Measurements from ENCODE around the gene SPTBN2. TPM values are rescaled to one million over a fixed set of nuclear protein-coding genes. Genes with fewer than 3 reads are reported as not detected.
A peak's percentile ranks its signal among the peaks of the same experiment; 100 is the strongest.

The SPTBN2 gene
- total RNA-seq, 2 donors from 2014 or later = 1.2 to 5.6 TPM

GRCh38 chr11:66638177-66639065 lies 90.6 kb downstream of the SPTBN2 start, which contains the start of gene RBM4:
Gene RBM4, plus strand, starts transcription at chr11:66638703. Its CDS starts 1,009 bp downstream, at chr11:66639712.
- Histone ChIP-seq H3K4me3 (peak within 1 kb of the TSS; percentile 93), H3K4me1 (ENCODE audit: control insufficient read depth in 1 of 2, low read depth in 2 of 2) (peaks cover 39 to 57% of the 10 kb centered on the region in 2 donors), H3K27me3 (replicated peaks; ENCODE audit: insufficient read depth) (no peaks in the 10 kb centered on the region), H3K9me3 (no peaks in the 10 kb centered on the region), H3K36me3 (peaks cover 6% of the 10 kb centered on the region), H3K27ac (peak within 1 kb of the TSS; percentile 75 to 77)
- no peak for TF ChIP-seq CTCF (IDR thresholded peaks at IDR 0.05)
- DNase-seq (ENCODE audit: low spot score) (peak; percentile 92), ATAC-seq (ENCODE audit: insufficient number of reproducible peaks, low FRiP score, low read depth) (peak; percentile 99)

GRCh38 chr11:66637557-66638176 lies 91.3 kb downstream of the SPTBN2 start:
- Histone ChIP-seq H3K4me3 (peak overlapping the region; percentile 93), H3K27ac (peak overlapping the region; percentile 63 to 77), H3K9me3 (no peaks in the 10 kb centered on the region), H3K4me1 (ENCODE audit: control insufficient read depth in 1 of 2, low read depth in 2 of 2) (peaks cover 34 to 49% of the 10 kb centered on the region in 2 donors), H3K27me3 (replicated peaks; ENCODE audit: insufficient read depth) (no peaks in the 10 kb centered on the region), H3K36me3 (peaks cover 3% of the 10 kb centered on the region)
- DNase-seq (ENCODE audit: low spot score) (no peak), ATAC-seq (ENCODE audit: insufficient number of reproducible peaks, low FRiP score, low read depth) (no peak)
- TF ChIP-seq CTCF (IDR thresholded peaks at IDR 0.05) = no peak

GRCh38 chr11:66636411-66636810 lies 92.6 kb downstream of the SPTBN2 start:
- Histone ChIP-seq H3K4me1 (ENCODE audit: control insufficient read depth in 1 of 2, low read depth in 2 of 2) (peaks cover 22 to 37% of the 10 kb centered on the region in 2 donors), H3K27ac (no peak overlapping the region), H3K4me3 (no peak overlapping the region), H3K9me3 (no peaks in the 10 kb centered on the region), H3K36me3 (peaks cover 3% of the 10 kb centered on the region), H3K27me3 (replicated peaks; ENCODE audit: insufficient read depth) (no peaks in the 10 kb centered on the region)
- TF ChIP-seq CTCF (IDR thresholded peaks at IDR 0.05) = no peak
- DNase-seq (ENCODE audit: low spot score) = no peak
- ATAC-seq (ENCODE audit: insufficient number of reproducible peaks, low FRiP score, low read depth) = no peak

Other genes starting within 250 kb of the SPTBN2 start
- gene DPP3, start 248.8 kb downstream of the SPTBN2 start, total RNA-seq = 10 to 100 TPM; 20.2 to 22.2 TPM
- gene BBS1, start 218.6 kb downstream of the SPTBN2 start, total RNA-seq = 100 to 1,000 TPM in 1 of 2 donors, 10 to 100 TPM in 1; 90.3 to 114 TPM
- gene ZDHHC24, start 183.2 kb downstream of the SPTBN2 start, total RNA-seq = 10 to 100 TPM; 10.2 to 15.7 TPM
- not detected for gene ACTN3, start 182.3 kb downstream of the SPTBN2 start, total RNA-seq
- gene CTSF, start 160.6 kb downstream of the SPTBN2 start, total RNA-seq = 100 to 1,000 TPM; 122 to 195 TPM
- gene CCDC87, start 136.2 kb downstream of the SPTBN2 start, total RNA-seq = under 1 TPM in 1 of 2 donors, not detected in 1; 0.68 TPM
- gene CCS, start 136.0 kb downstream of the SPTBN2 start, total RNA-seq = 10 to 100 TPM; 19.9 to 20.8 TPM
- 10 to 100 TPM; 72.7 to 99.8 TPM for gene RBM14, start 112.6 kb downstream of the SPTBN2 start, total RNA-seq
- 10 to 100 TPM; 61.2 to 84.0 TPM for gene RBM4, start 90.5 kb downstream of the SPTBN2 start, total RNA-seq
- 1 to 10 TPM; 8.9 to 9.2 TPM for gene RBM4B, start 51.3 kb downstream of the SPTBN2 start, total RNA-seq
- gene RCE1, start 114.2 kb upstream of the SPTBN2 start, total RNA-seq = 10 to 100 TPM; 11.9 to 17.5 TPM
- gene LRFN4, start 127.8 kb upstream of the SPTBN2 start, total RNA-seq = 10 to 100 TPM; 12.4 to 23.0 TPM
- gene PC, start 229.2 kb upstream of the SPTBN2 start, total RNA-seq = 10 to 100 TPM in 1 of 2 donors, 1 to 10 TPM in 1; 8.0 to 12.7 TPM
- not detected for gene C11orf86, start 246.1 kb upstream of the SPTBN2 start, total RNA-seq